Kidney (tissue), 14 donors: ENCODE results near the gene AP2B1. TPM values are rescaled to one million over a fixed set of nuclear protein-coding genes. Genes with fewer than 3 reads are reported as not detected.
"Not testable (repeated sequence)": the region's sequence is repeated elsewhere in the genome, so short reads cannot be mapped to it uniquely, and the experiment has no call there.

ENCODE experiments used
- DNase-seq, 5 donors: peaks; one replicate each; pipeline ENCODE4 v3.0.0-alpha.2; 2013 to 2020
- FAIRE-seq: peaks from 2 replicates; lab custom pipeline; 2012; peaks lifted over from hg19 to GRCh38; lab: Jason Lieb, UNC
- H3K27ac ChIP-seq, 2 donors: one replicate each; pipeline ENCODE4 v1.7.0; 2013; ENCODE audit warnings: low read depth in 2 of 2, low read length in 2 of 2, inconsistent platforms in 1 of 2
- H3K27me3 ChIP-seq: one replicate; pipeline ENCODE4 v1.7.1; 2013; ENCODE audit warnings: low read length, inconsistent platforms; ENCODE audit not compliant: control insufficient read depth, insufficient read depth
- H3K36me3 ChIP-seq, 3 donors: one replicate each; pipeline versions ENCODE4 v1.7.0 to v1.7.1; 2013; ENCODE audit warnings: low read length in 3 of 3, control low read depth in 1 of 3, inconsistent platforms in 1 of 3; ENCODE audit not compliant: insufficient read depth in 3 of 3, control insufficient read depth in 2 of 3
- H3K4me1 ChIP-seq, 3 donors: one replicate each; pipeline versions ENCODE4 v1.7.0 to v1.7.1; 2013; ENCODE audit warnings: low read length in 3 of 3, inconsistent platforms in 1 of 3, low read depth in 1 of 3; ENCODE audit not compliant: control insufficient read depth in 2 of 3, insufficient read depth in 2 of 3
- H3K4me3 ChIP-seq, 3 donors: one replicate each; pipeline versions ENCODE4 v1.7.0 to v1.8.1; 2013; ENCODE audit warnings: low read length in 3 of 3, control low read depth in 1 of 3, inconsistent platforms in 1 of 3
- H3K9ac ChIP-seq, 3 donors: one replicate each; pipeline versions ENCODE4 v1.7.0 to v1.7.1; 2013; ENCODE audit warnings: low read length in 3 of 3, control low read depth in 1 of 3, inconsistent platforms in 1 of 3
- H3K9me3 ChIP-seq, 3 donors: one replicate each; pipeline versions ENCODE4 v1.7.0 to v1.7.1; 2013; ENCODE audit warnings: low read length in 3 of 3, control low read depth in 1 of 3, inconsistent platforms in 1 of 3; ENCODE audit not compliant: control insufficient read depth in 2 of 3, insufficient read depth in 1 of 3
- intact Hi-C: fragments of 100-400 bp; cut with DNase I; formaldehyde crosslinking; loops from one replicate; pipeline ENCODE4 v1.11.1; 2022
- polyA plus RNA-seq: library from polyadenylated mRNA; stranded (reverse); fragments of 350-450 nt; fragmentation: Illumina TruSeq; extraction: RNeasy Lipid Tissue Mini Kit (QIAGEN cat#74804); gene quantifications from one replicate; pipeline ENCODE4 v1.2.3, GENCODE V29; 2014; ENCODE audit warnings: low read depth, low replicate concordance; ENCODE audit not compliant: insufficient read depth
- total RNA-seq: library from RNA; stranded (reverse); fragmentation: NEBNext Ultra II Directional; extraction: Animal tissue kit (Norgen Biotek cat#: 25700); gene quantifications from one replicate; pipeline ENCODE4 v1.2.1, GENCODE V29; 2021
- TF ChIP-seq, protein P1 (sequence below): IDR thresholded peaks from 3 replicates; pipeline ENCODE4 v1.5.1; 2012; ENCODE audit warnings: mild to moderate bottlenecking, moderate library complexity, borderline replicate concordance; ENCODE audit not compliant: insufficient read depth; ENCODE audit errors: extremely low read depth
- donor health status: control.
- donor health status: control.
- donor health status: control.
- donor health status: control.
- donor health status: control.
- donor health status: DM: yes; HTN: yes; CAD: no.
- donor health status: Normal renal cell carcinoma (clear cell type).

Gene AP2B1
- total and polyA plus RNA-seq, 2 donors from 2014 or later = 74.0 to 242 TPM

DNA sequence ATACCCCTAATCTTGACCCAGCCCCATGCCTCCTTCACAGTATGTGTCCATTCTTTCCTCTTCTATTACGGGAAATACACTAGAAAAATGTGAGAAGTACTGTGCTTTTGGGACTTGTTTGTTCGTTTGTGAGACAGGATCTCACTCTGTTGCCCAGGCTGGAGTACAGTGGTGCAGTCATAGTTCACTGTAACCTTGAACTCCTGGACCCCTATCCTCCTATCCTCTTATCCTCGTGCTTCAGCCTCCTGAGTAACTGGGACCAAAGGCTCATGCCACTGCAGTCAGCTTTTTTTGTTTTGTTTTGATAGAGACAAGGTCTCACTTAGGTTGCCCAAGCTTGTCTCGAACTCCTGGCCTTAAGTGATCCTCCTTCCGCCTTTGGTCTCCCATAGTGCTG lies 114.4 kb downstream of the AP2B1 start:
- TF ChIP-seq, protein P1, sequence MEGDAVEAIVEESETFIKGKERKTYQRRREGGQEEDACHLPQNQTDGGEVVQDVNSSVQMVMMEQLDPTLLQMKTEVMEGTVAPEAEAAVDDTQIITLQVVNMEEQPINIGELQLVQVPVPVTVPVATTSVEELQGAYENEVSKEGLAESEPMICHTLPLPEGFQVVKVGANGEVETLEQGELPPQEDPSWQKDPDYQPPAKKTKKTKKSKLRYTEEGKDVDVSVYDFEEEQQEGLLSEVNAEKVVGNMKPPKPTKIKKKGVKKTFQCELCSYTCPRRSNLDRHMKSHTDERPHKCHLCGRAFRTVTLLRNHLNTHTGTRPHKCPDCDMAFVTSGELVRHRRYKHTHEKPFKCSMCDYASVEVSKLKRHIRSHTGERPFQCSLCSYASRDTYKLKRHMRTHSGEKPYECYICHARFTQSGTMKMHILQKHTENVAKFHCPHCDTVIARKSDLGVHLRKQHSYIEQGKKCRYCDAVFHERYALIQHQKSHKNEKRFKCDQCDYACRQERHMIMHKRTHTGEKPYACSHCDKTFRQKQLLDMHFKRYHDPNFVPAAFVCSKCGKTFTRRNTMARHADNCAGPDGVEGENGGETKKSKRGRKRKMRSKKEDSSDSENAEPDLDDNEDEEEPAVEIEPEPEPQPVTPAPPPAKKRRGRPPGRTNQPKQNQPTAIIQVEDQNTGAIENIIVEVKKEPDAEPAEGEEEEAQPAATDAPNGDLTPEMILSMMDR = no peak
- H3K36me3 ChIP-seq = no peaks in the 10 kb centered on the region
- H3K9ac ChIP-seq = no peak overlapping the region
- intact Hi-C loops = no loop called here
- H3K4me3 ChIP-seq = no peak overlapping the region
- H3K27me3 ChIP-seq = no peaks in the 10 kb centered on the region
- H3K4me1 ChIP-seq = no peaks in the 10 kb centered on the region
- no peak overlapping the region for H3K27ac ChIP-seq
- H3K9me3 ChIP-seq = no peaks in the 10 kb centered on the region
- DNase-seq = no peak
- FAIRE-seq = no peak

DNA sequence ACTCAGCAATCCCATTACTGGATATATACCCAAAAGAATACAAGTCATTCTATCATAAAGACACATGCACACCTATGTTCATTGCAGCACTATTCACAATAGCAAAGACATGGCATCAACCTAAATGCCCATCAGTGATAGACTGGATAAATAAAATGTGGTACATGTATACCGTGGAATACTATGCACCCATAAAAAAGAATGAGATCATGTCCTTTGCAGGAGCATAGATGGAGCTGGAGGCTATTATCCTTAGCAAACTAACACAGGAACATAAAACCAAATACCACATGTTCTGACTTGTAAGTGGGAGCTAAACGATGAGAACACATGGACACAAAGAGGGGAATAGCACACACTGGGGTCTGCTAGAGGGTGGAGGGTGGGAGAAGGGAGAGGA lies 116.2 kb downstream of the AP2B1 start:
- H3K27ac ChIP-seq, H3K36me3 ChIP-seq, H3K9me3 ChIP-seq, DNase-seq, H3K9ac ChIP-seq, FAIRE-seq, H3K27me3 ChIP-seq, intact Hi-C loops, H3K4me3 ChIP-seq, H3K4me1 ChIP-seq: not testable (repeated sequence)

DNA sequence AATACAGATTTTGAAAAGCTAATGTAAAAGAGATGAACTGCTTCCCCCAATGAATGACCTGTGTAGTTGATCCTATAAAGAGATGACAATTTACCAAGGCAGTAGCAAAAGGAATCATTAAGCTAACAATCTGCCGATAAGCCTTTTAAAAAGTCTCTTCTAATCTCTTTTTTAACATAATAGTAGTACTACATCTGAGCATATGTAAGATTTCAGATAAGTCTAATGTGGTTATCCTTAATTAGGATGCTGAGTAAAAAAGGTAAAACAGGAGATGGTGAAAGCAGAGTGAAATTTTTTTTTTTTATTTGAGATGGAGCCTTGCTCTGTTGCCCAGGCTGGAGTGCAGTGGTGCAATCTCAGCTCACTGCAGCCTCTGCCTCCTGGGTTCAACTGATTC lies 118.1 kb downstream of the AP2B1 start:
- Histone ChIP-seq H3K27ac (no peak overlapping the region), H3K36me3 (peaks cover 0 to 3% (median 0%) of the 10 kb centered on the region in 3 donors)
- TF ChIP-seq, protein P1 = no peak

GRCh38 chr17:35705705-35706104 lies 118.6 kb downstream of the AP2B1 start:
- H3K27me3 ChIP-seq = no peaks in the 10 kb centered on the region
- no peak overlapping the region for H3K9ac ChIP-seq
- TF ChIP-seq, protein P1 = no peak
- no peak overlapping the region for H3K4me3 ChIP-seq
- peaks cover 0 to 4% (median 3%) of the 10 kb centered on the region in 3 donors for H3K36me3 ChIP-seq
- intact Hi-C loops = no loop called here
- no peak overlapping the region for H3K27ac ChIP-seq
- H3K4me1 ChIP-seq = peaks cover 0 to 8% (median 8%) of the 10 kb centered on the region in 3 donors
- FAIRE-seq (no peak), DNase-seq (no peak)
- H3K9me3 ChIP-seq = no peaks in the 10 kb centered on the region

More for the DNA sequence above, 118.1 kb downstream of the AP2B1 start:
- Histone ChIP-seq H3K9ac (no peak overlapping the region), H3K4me3 (no peak overlapping the region), H3K4me1 (peaks cover 0 to 8% (median 8%) of the 10 kb centered on the region in 3 donors), H3K9me3 (no peaks in the 10 kb centered on the region), H3K27me3 (no peaks in the 10 kb centered on the region)
- FAIRE-seq (no peak), DNase-seq (no peak)
- intact Hi-C loops = no loop called here
